GM12878 (cell line): Measurements from ENCODE around the gene MAN2B2. TPM values are rescaled to one million over a fixed set of nuclear protein-coding genes. Genes with fewer than 3 reads are reported as not detected.

Source experiments
- ATAC-seq: fragments of 200-7000 bp; cut with Tn5 transposase; 3 replicates; pipeline ENCODE4 v1.9.1; 2020; ENCODE audit warnings: mild to moderate bottlenecking, moderate library complexity
- BruUV-seq: library from RNA; stranded (reverse); fragments of 400-500 nt; replicated peaks from 2 replicates; lab custom pipeline; 2021; lab: Mats Ljungman, UMichigan
- CTCF ChIA-PET: fragments of 300-600 bp; sonication (Branson Sonifier 250); formaldehyde crosslinking; extraction: SDS; loops from one replicate; lab custom pipeline; 2021; ENCODE audit warnings: inconsistent platforms; lab: Yijun Ruan, JAX
- POLR2A ChIA-PET: fragments of 350-600 bp; formaldehyde crosslinking; extraction: SDS; loops from one replicate; lab custom pipeline; 2021; ENCODE audit warnings: inconsistent platforms; lab: Charles Lee
- RAD21 ChIA-PET: fragments of 300-600 bp; sonication (Branson Sonifier 250); formaldehyde crosslinking; loops from one replicate; lab custom pipeline; 2023; ENCODE audit warnings: antibody characterized with exemption; ENCODE audit not compliant: unreplicated experiment; lab: Charles Lee
- SMC1A ChIA-PET: fragments of 300-600 bp; sonication (Branson Sonifier 250); formaldehyde crosslinking; loops from one replicate; lab custom pipeline; 2023; ENCODE audit not compliant: unreplicated experiment, uncharacterized antibody; lab: Charles Lee
- DNase-seq: peaks from one replicate; pipeline ENCODE4 v3.0.0-alpha.2; 2011; ENCODE audit warnings: low read depth, low spot score
- FAIRE-seq: peaks from 3 replicates; lab custom pipeline; 2011; peaks lifted over from hg19 to GRCh38; lab: Jason Lieb, UNC
- H2AFZ ChIP-seq: 2 replicates; pipeline ENCODE4 v1.6.0; 2011; ENCODE audit warnings: low read depth, low read length, control low read depth; ENCODE audit not compliant: control insufficient read depth
- H3K27ac ChIP-seq: 2 replicates; pipeline ENCODE4 v1.5.1; 2011; ENCODE audit warnings: control low read depth; ENCODE audit not compliant: control insufficient read depth, insufficient read depth
- H3K27me3 ChIP-seq, 2 experiments: replicated peaks in 1 of 2; 2 replicates each; pipeline versions ENCODE4 v1.6.0 to v1.6.1; 2011; ENCODE audit warnings: low read length in 1 of 2; ENCODE audit not compliant: control insufficient read depth in 2 of 2, insufficient read depth in 2 of 2
- H3K36me3 ChIP-seq, 2 experiments: 2 replicates each; pipeline ENCODE4 v1.5.1; 2011; ENCODE audit warnings: low read length in 1 of 2; ENCODE audit not compliant: control insufficient read depth in 2 of 2, insufficient read depth in 2 of 2
- H3K4me1 ChIP-seq: 2 replicates; pipeline ENCODE4 v1.6.1; 2011; ENCODE audit warnings: mild to moderate bottlenecking, low read length, moderate library complexity, mixed read lengths; ENCODE audit not compliant: control insufficient read depth, insufficient read depth
- H3K4me2 ChIP-seq: 2 replicates; pipeline ENCODE4 v1.6.0; 2011; ENCODE audit warnings: control low read depth; ENCODE audit not compliant: control insufficient read depth, insufficient read depth
- H3K4me3 ChIP-seq: fragments of 200-600 bp; sonication (generic); 2 replicates; pipeline ENCODE4 v1.5.1; 2016
- H3K79me2 ChIP-seq: 2 replicates; pipeline ENCODE4 v1.6.0; 2011; ENCODE audit warnings: low read length; ENCODE audit not compliant: control insufficient read depth, insufficient read depth
- H3K9ac ChIP-seq: 2 replicates; pipeline ENCODE4 v1.8.0; 2011; ENCODE audit warnings: low read length, control low read depth, mixed read lengths; ENCODE audit not compliant: control insufficient read depth, insufficient read depth
- H3K9me3 ChIP-seq: replicated peaks from 3 replicates; pipeline ENCODE4 v1.5.1; 2011; ENCODE audit warnings: mild to moderate bottlenecking, low read length; ENCODE audit not compliant: control insufficient read depth, insufficient read depth
- H4K20me1 ChIP-seq: 2 replicates; pipeline ENCODE4 v1.6.0; 2011; ENCODE audit not compliant: control insufficient read depth, insufficient read depth
- BCL3 ChIP-seq: IDR thresholded peaks from 2 replicates; pipeline ENCODE4 v1.6.1; 2011; ENCODE audit warnings: borderline replicate concordance, low read depth, mild to moderate bottlenecking, moderate library complexity, low read length; ENCODE audit not compliant: insufficient read depth, poor library complexity, severe bottlenecking
- FOS ChIP-seq: IDR thresholded peaks from 3 replicates; pipeline ENCODE4 v1.6.1; 2011; ENCODE audit warnings: borderline replicate concordance; ENCODE audit not compliant: insufficient read length; ENCODE audit errors: extremely low read depth
- HCFC1 ChIP-seq: fragments of 150-350 bp; IDR thresholded peaks from 2 replicates; pipeline ENCODE4 v1.6.1; 2014; ENCODE audit warnings: low read length
- MLLT1 ChIP-seq: fragments of 450-650 bp; IDR thresholded peaks from 2 replicates; pipeline ENCODE4 v1.6.1; 2016; ENCODE audit warnings: mild to moderate bottlenecking
- NRF1 ChIP-seq: conservative IDR thresholded peaks from 2 replicates; pipeline ENCODE4 v1.6.1; 2011; ENCODE audit warnings: mild to moderate bottlenecking, low read depth, low read length, improper control_type of control experiment
- RELA ChIP-seq: fragments of 450-650 bp; IDR thresholded peaks from 2 replicates; pipeline ENCODE4 v1.8.0; 2014; ENCODE audit warnings: borderline replicate concordance; ENCODE audit not compliant: partially characterized antibody
- RUNX3 ChIP-seq: IDR thresholded peaks from 2 replicates; pipeline ENCODE4 v1.6.1; 2012; ENCODE audit warnings: low read length, inconsistent platforms
- SPI1 ChIP-seq: IDR thresholded peaks from 2 replicates; pipeline ENCODE4 v1.6.1; 2011; ENCODE audit warnings: low read depth, mild to moderate bottlenecking, low read length, moderate library complexity, borderline replicate concordance; ENCODE audit not compliant: insufficient read depth
- TCF3 ChIP-seq: IDR thresholded peaks from 2 replicates; pipeline ENCODE4 v1.6.1; 2012; ENCODE audit warnings: low read depth, mild to moderate bottlenecking, low read length, borderline replicate concordance; ENCODE audit not compliant: insufficient read depth
- ZNF687 ChIP-seq: fragments of 450-650 bp; IDR thresholded peaks from 2 replicates; pipeline ENCODE4 v1.6.1; 2017; ENCODE audit warnings: mild to moderate bottlenecking, moderate library complexity
- WGBS: methylation state at CpG from one replicate; pipeline ENCODE4 v1.1.6; 2016; ENCODE audit warnings: low lambda C conversion rate; ENCODE audit not compliant: insufficient replicate concordance, insufficient coverage; ENCODE audit errors: missing lambda C conversion rate; 5-methylcytosine and 5-hydroxymethylcytosine counted together
- in situ Hi-C: fragments of 300-500 bp; cut with MboI; formaldehyde crosslinking; loops from 9 replicates; pipeline ENCODE4 v1.14.3; 2018; ENCODE audit warnings: mixed read lengths
- intact Hi-C: fragments of 100-400 bp; cut with micrococcal nuclease; formaldehyde crosslinking; loops from one replicate; pipeline ENCODE4 v1.14.2; 2022; ENCODE audit not compliant: unreplicated experiment
- polyA plus RNA-seq, 11 experiments: library from polyadenylated mRNA; depleted of rRNA in 4 of 11; unstranded in 6 of 11; stranded (reverse) in 5 of 11; fragments of >200 nt; fragmentation: Nextera tagmentation in 4 of 11; fragmentation: Illumina TruSeq in 1 of 11; extraction: Ambion mirVana in 4 of 11; extraction: Trizol in 1 of 11; gene quantifications; 1 replicate in 1 of 11; 2 replicates in 10 of 11; pipeline versions ENCODE4 v1.2.1 to v1.2.3, GENCODE V29; 2011 to 2016; ENCODE audit warnings: inconsistent platforms in 2 of 11, missing spikeins in 2 of 11, low read depth in 1 of 11
- total RNA-seq, 4 experiments: library from RNA; depleted of rRNA in 3 of 4; stranded (reverse); fragments of >200 nt in 3 of 4; fragmentation: Illumina TruSeq in 1 of 4; extraction: Trizol in 1 of 4; gene quantifications; 2 replicates each; pipeline versions ENCODE4 v1.2.1 to v1.2.3, GENCODE V29; 2013 to 2021
- TF ChIP-seq, protein P1 (sequence below): fragments of 450-650 bp; formaldehyde crosslinking; IDR thresholded peaks from 2 replicates; pipeline ENCODE4 v1.4.0; 2022; ENCODE audit warnings: mild to moderate bottlenecking, moderate library complexity

MAN2B2 gene
- total and polyA plus RNA-seq, 10 of the 15 experiments (the other 5 are each of a cell fraction or from before 2014, with no cell fraction given), result 0.47 to 14.5 (median 7.0) TPM

DNA sequence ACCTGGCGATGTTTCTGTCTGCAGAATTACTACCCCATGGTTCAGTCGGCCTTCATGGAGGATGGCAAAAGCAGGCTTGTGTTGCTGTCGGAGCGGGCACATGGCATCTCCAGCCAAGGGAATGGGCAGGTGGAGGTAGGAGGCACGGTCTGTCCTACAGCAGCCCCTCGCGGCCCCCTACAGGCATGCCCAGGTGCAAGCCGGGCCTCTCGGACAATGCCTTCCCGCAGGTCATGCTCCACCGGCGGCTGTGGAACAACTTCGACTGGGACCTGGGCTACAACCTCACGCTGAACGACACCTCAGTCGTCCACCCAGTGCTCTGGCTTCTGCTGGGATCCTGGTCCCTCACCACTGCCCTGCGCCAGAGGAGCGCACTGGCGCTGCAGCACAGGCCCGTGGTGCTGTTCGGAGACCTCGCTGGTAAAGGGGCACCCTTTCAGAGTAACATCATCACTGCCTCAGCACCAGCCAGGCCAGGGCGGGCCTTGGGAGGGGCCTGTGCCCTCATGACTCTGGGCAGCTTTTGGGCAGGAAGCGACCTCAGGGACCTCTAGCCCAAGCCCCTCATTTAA is 36.0 kb downstream of the MAN2B2 start:
- BruUV-seq, result no TSS peak
- no peak for FAIRE-seq
- Histone ChIP-seq H3K27ac (no peak overlapping the region), H3K4me3 (no peak overlapping the region), H4K20me1 (no peaks in the 10 kb centered on the region), H3K9me3 (no peaks in the 10 kb centered on the region), H3K27me3 (no peaks in the 10 kb centered on the region), H3K4me1 (no peaks in the 10 kb centered on the region), H3K4me2 (no peak overlapping the region), H3K9ac (no peak overlapping the region), H2AFZ (no peak overlapping the region), H3K36me3 (peaks cover 4 to 8% of the 10 kb centered on the region in 2 experiments; a peak in 3 of 4 replicates), H3K79me2 (no peaks in the 10 kb centered on the region)
- ChIA-PET SMC1A (no interaction called here), RAD21 (no interaction called here), POLR2A (no interaction called here), CTCF (no interaction called here)
- ATAC-seq, result no peak
- in situ Hi-C loops (no loop called here), intact Hi-C loops (no loop called here)
- 94% methylated on average over 23 of the region's 24 CpGs for WGBS
- TF ChIP-seq ZNF687 (no peak), RELA (no peak), TCF3 (no peak), NRF1 (no peak), BCL3 (no peak), RUNX3 (no peak), MLLT1 (no peak), SPI1 (no peak), HCFC1 (no peak), FOS (no peak)
- TF ChIP-seq, protein P1, sequence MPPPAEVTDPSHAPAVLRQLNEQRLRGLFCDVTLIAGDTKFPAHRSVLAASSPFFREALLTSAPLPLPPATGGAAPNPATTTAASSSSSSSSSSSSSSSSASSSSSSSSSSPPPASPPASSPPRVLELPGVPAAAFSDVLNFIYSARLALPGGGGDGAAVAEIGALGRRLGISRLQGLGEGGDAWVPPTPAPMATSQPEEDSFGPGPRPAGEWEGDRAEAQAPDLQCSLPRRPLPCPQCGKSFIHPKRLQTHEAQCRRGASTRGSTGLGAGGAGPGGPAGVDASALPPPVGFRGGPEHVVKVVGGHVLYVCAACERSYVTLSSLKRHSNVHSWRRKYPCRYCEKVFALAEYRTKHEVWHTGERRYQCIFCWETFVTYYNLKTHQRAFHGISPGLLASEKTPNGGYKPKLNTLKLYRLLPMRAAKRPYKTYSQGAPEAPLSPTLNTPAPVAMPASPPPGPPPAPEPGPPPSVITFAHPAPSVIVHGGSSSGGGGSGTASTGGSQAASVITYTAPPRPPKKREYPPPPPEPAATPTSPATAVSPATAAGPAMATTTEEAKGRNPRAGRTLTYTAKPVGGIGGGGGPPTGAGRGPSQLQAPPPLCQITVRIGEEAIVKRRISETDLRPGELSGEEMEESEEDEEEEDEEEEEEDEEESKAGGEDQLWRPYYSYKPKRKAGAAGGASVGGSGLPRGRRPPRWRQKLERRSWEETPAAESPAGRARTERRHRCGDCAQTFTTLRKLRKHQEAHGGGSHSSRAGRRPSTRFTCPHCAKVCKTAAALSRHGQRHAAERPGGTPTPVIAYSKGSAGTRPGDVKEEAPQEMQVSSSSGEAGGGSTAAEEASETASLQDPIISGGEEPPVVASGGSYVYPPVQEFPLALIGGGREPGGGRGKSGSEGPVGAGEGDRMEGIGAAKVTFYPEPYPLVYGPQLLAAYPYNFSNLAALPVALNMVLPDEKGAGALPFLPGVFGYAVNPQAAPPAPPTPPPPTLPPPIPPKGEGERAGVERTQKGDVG (CRISPR knock-in tag), result no peak
- DNase-seq, result no peak
